ENCODE measurements around the gene PET117. TPM values are rescaled to one million over a fixed set of nuclear protein-coding genes. Genes with fewer than 3 reads are reported as not detected.
"Not testable (repeated sequence)": the region's sequence is repeated elsewhere in the genome, so short reads cannot be mapped to it uniquely, and the experiment has no call there.

Gene PET117
- total RNA-seq, 4 donors from 2014 or later = 11.5 to 14.7 (median 13.3) TPM

- DNase-seq (ENCODE audit: low spot score in 2 of 2) = no peak
- H3K4me3 ChIP-seq (ENCODE audit: low read depth, poor library complexity, severe bottlenecking) = no peak overlapping the region
- intact Hi-C loops (cut with DNase I; ENCODE audit: low total_unique reads) = no loop called here
- 54 to 55% methylated on average over 5 of the region's 5 CpGs for WGBS, 2 donors
- no peak for TF ChIP-seq CTCF (IDR thresholded peaks at IDR 0.05)
- no peak for TF ChIP-seq POLR2A (IDR thresholded peaks at IDR 0.05)
Measured at GRCh38 chr20:18166241-18166881, 28.7 kb downstream of the PET117 start.

- TF ChIP-seq CTCF (IDR thresholded peaks at IDR 0.05) (no peak), POLR2A (IDR thresholded peaks at IDR 0.05) (no peak)
Measured at GRCh38 chr20:18166950-18167349, 29.3 kb downstream of the PET117 start.

GRCh38 chr20:18172379-18172778 lies 34.7 kb downstream of the PET117 start:
- 87 to 98% methylated on average over 2 of the region's 2 CpGs for WGBS, 2 donors
- H3K4me3 ChIP-seq (ENCODE audit: low read depth, poor library complexity, severe bottlenecking) = no peak overlapping the region
- DNase-seq (ENCODE audit: low spot score in 2 of 2) = no peak
- intact Hi-C loops (cut with DNase I; ENCODE audit: low total_unique reads) = no loop called here
- TF ChIP-seq CTCF (IDR thresholded peaks at IDR 0.05) = no peak
- TF ChIP-seq POLR2A (IDR thresholded peaks at IDR 0.05) = no peak

More at GRCh38 chr20:18166950-18167349, 29.3 kb downstream of the PET117 start:
- 65 to 82% methylated on average over 1 of the region's 1 CpG for WGBS, 2 donors
- intact Hi-C loops (cut with DNase I; ENCODE audit: low total_unique reads) = no loop called here
- H3K4me3 ChIP-seq (ENCODE audit: low read depth, poor library complexity, severe bottlenecking) = no peak overlapping the region
- no peak for DNase-seq (ENCODE audit: low spot score in 2 of 2)

GRCh38 chr20:18174906-18175683 lies 37.4 kb downstream of the PET117 start:
- no peak for DNase-seq (ENCODE audit: low spot score in 2 of 2)
- H3K4me3 ChIP-seq (ENCODE audit: low read depth, poor library complexity, severe bottlenecking) = no peak overlapping the region
- WGBS, 2 donors = 96% methylated on average over 14 of the region's 14 CpGs
- intact Hi-C loops (cut with DNase I; ENCODE audit: low total_unique reads) = no loop called here
- TF ChIP-seq CTCF (IDR thresholded peaks at IDR 0.05) = no peak

GRCh38 chr20:18176318-18176785 lies 38.7 kb downstream of the PET117 start:
- TF ChIP-seq POLR2A (IDR thresholded peaks at IDR 0.05) (no peak), CTCF (IDR thresholded peaks at IDR 0.05) (no peak)
- no peak for DNase-seq (ENCODE audit: low spot score in 2 of 2)
- intact Hi-C loops (cut with DNase I; ENCODE audit: low total_unique reads) = no loop called here
- H3K4me3 ChIP-seq (ENCODE audit: low read depth, poor library complexity, severe bottlenecking) = no peak overlapping the region
- 83 to 94% methylated on average over 8 of the region's 8 CpGs for WGBS, 2 donors

- H3K4me3 ChIP-seq (ENCODE audit: low read depth, poor library complexity, severe bottlenecking); intact Hi-C loops (cut with DNase I; ENCODE audit: low total_unique reads); DNase-seq (ENCODE audit: low spot score in 2 of 2): not testable (repeated sequence)
Measured at GRCh38 chr20:18180366-18180765, 42.7 kb downstream of the PET117 start.
